ENCODE measurements around the gene SP2. TPM values are rescaled to one million over a fixed set of nuclear protein-coding genes. Genes with fewer than 3 reads are reported as not detected.

SP2 gene
- total and polyA plus RNA-seq, 7 donors: 6.2 to 16.1 (median 10.8) TPM

GRCh38 chr17:47955497-47956461 lies 59.7 kb downstream of the SP2 start:
- intact Hi-C loops (cut with DNase I): no loop called here

GRCh38 chr17:47956791-47957590 lies 61.0 kb downstream of the SP2 start:
- no peak for ATAC-seq
- no peaks in the 10 kb centered on the region for H3K36me3 ChIP-seq (ENCODE audit: insufficient read depth in 1 of 2, low read depth in 1 of 2)
- H3K27me3 ChIP-seq (ENCODE audit: insufficient read depth in 3 of 3, low read length in 2 of 3): no peaks in the 10 kb centered on the region
- H3K4me3 ChIP-seq: no peak overlapping the region
- no peaks in the 10 kb centered on the region for H3K9me3 ChIP-seq
- intact Hi-C loops (cut with DNase I): no loop called here
- TF ChIP-seq CTCF (IDR thresholded peaks at IDR 0.05): no peak
- no peak overlapping the region for H3K27ac ChIP-seq
- no peaks in the 10 kb centered on the region for H3K4me1 ChIP-seq
- no peak for DNase-seq
- WGBS, 3 donors: 69 to 77% (median 73%) methylated on average over 4 of the region's 4 CpGs

More at GRCh38 chr17:47955497-47956461, 59.7 kb downstream of the SP2 start:
- ATAC-seq: peak in 2 of 4 donors; percentile 38 to 73
- H3K27ac ChIP-seq: no peak overlapping the region
- DNase-seq: no peak
- no peaks in the 10 kb centered on the region for H3K4me1 ChIP-seq
- peaks cover 0 to 8% of the 10 kb centered on the region in 2 donors for H3K36me3 ChIP-seq (ENCODE audit: insufficient read depth in 1 of 2, low read depth in 1 of 2)
- no peaks in the 10 kb centered on the region for H3K27me3 ChIP-seq (ENCODE audit: insufficient read depth in 3 of 3, low read length in 2 of 3)
- no peak overlapping the region for H3K4me3 ChIP-seq
- no peak for TF ChIP-seq CTCF (IDR thresholded peaks at IDR 0.05)
- WGBS, 3 donors: 83 to 91% (median 84%) methylated on average over 7 of the region's 7 CpGs
- no peaks in the 10 kb centered on the region for H3K9me3 ChIP-seq

- Histone ChIP-seq H3K4me1 (no peaks in the 10 kb centered on the region), H3K9me3 (no peaks in the 10 kb centered on the region), H3K36me3 (ENCODE audit: insufficient read depth in 1 of 2, low read depth in 1 of 2) (no peaks in the 10 kb centered on the region), H3K27me3 (ENCODE audit: insufficient read depth in 3 of 3, low read length in 2 of 3) (no peaks in the 10 kb centered on the region), H3K27ac (no peak within 1 kb of the TSS), H3K4me3 (no peak within 1 kb of the TSS)
- TF ChIP-seq CTCF (IDR thresholded peaks at IDR 0.05): no peak
- 38 to 51% (median 48%) methylated on average over 16 of the region's 16 CpGs for WGBS, 3 donors
- DNase-seq (no peak), ATAC-seq (no peak)
- intact Hi-C loops (cut with DNase I): no loop called here
These were observed 61.8 kb downstream of the SP2 start, which contains the start of gene PRR15L for GRCh38 chr17:47957591-47958490. Gene PRR15L, minus strand, starts transcription at chr17:47957883. Its CDS starts 4,649 bp downstream, at chr17:47953234.

Measured in psoas muscle (tissue), 8 donors.